Transverse colon (tissue), 3 donors: ENCODE data around the gene LGALS8.

Experiments
- CTCF ChIP-seq, 5 experiments: fragments of 200-600 bp in 3 of 5; fragments of 450-650 bp in 2 of 5; sonication (generic) in 3 of 5; IDR thresholded peaks; 1 replicate in 2 of 5; 2 replicates in 3 of 5; pipeline ENCODE4 v1.5.1; 2016 to 2017; ENCODE audit warnings: antibody characterized with exemption in 5 of 5, inconsistent platforms in 3 of 5, mild to moderate bottlenecking in 2 of 5, moderate library complexity in 1 of 5
- POLR2A ChIP-seq: fragments of 450-650 bp; IDR thresholded peaks from one replicate; pipeline ENCODE4 v1.6.1; 2016; ENCODE audit warnings: antibody characterized with exemption, mild to moderate bottlenecking, moderate library complexity

- TF ChIP-seq CTCF (IDR thresholded peaks at IDR 0.05) = no peak
- no peak for TF ChIP-seq POLR2A
Measured at GRCh38 chr1:236590553-236591150, 66.9 kb downstream of the LGALS8 start.
